ENCODE results near the gene WDTC1. TPM values are rescaled to one million over a fixed set of nuclear protein-coding genes. Genes with fewer than 3 reads are reported as not detected.

WDTC1 gene
- total RNA-seq, 1 donor from 2014 or later, result 18.2 TPM

DNA sequence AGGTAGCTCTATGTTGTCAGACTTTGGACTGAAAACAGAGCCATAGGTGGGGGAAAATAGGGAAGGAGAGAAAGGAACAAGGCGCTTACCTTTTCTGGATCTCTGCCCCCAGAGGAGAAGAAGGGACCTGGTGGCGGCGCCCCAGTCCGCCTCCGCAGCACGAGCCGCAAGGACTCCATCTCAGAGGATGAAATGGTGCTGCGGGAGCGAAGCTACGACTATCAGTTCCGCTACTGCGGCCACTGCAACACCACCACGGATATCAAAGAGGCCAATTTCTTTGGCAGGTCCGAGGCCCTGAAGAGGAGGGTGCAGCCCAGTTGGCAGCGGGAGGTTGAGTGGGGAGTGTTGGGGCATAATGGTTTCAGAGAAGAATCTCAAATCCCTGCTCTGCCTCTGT lies 69.1 kb downstream of the WDTC1 start:
- Mint-ChIP-seq H3K4me1 (ENCODE audit: low read depth, unreplicated experiment) (peaks cover 38% of the 10 kb centered on the region), H3K27ac (ENCODE audit: unreplicated experiment) (no peak overlapping the region), H3K36me3 (ENCODE audit: low read depth, unreplicated experiment) (peaks cover 5% of the 10 kb centered on the region), H3K27me3 (ENCODE audit: low read depth, unreplicated experiment) (no peaks in the 10 kb centered on the region), H3K9me3 (ENCODE audit: unreplicated experiment) (no peaks in the 10 kb centered on the region), H3K4me3 (ENCODE audit: unreplicated experiment) (no peak overlapping the region)
- H3K4me2 ChIP-seq (ENCODE audit: low read length), result no peak overlapping the region
- H3K27me3 ChIP-seq (ENCODE audit: insufficient read depth, low read length), result no peaks in the 10 kb centered on the region
- no peak overlapping the region for H2AFZ ChIP-seq (ENCODE audit: low read depth, low read length)
- no peaks in the 10 kb centered on the region for H3K9me3 ChIP-seq (ENCODE audit: insufficient read depth, low read depth, low read length)
- peaks cover 33% of the 10 kb centered on the region for H3K4me1 ChIP-seq (ENCODE audit: insufficient read depth, low read length)
- TF ChIP-seq, protein P1, sequence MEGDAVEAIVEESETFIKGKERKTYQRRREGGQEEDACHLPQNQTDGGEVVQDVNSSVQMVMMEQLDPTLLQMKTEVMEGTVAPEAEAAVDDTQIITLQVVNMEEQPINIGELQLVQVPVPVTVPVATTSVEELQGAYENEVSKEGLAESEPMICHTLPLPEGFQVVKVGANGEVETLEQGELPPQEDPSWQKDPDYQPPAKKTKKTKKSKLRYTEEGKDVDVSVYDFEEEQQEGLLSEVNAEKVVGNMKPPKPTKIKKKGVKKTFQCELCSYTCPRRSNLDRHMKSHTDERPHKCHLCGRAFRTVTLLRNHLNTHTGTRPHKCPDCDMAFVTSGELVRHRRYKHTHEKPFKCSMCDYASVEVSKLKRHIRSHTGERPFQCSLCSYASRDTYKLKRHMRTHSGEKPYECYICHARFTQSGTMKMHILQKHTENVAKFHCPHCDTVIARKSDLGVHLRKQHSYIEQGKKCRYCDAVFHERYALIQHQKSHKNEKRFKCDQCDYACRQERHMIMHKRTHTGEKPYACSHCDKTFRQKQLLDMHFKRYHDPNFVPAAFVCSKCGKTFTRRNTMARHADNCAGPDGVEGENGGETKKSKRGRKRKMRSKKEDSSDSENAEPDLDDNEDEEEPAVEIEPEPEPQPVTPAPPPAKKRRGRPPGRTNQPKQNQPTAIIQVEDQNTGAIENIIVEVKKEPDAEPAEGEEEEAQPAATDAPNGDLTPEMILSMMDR (IDR thresholded peaks at IDR 0.05; ENCODE audit: insufficient read depth, low read depth, low read length), result no peak
- TF ChIP-seq EZH2 (IDR thresholded peaks at IDR 0.05; ENCODE audit: insufficient read depth, low read length), result no peak
- no peaks in the 10 kb centered on the region for H4K20me1 ChIP-seq (ENCODE audit: insufficient read depth, low read length)
- H3K27ac ChIP-seq (ENCODE audit: low read depth, low read length), result no peak overlapping the region
- no peaks in the 10 kb centered on the region for H3K36me3 ChIP-seq (ENCODE audit: insufficient read depth, low read length)
- no peak overlapping the region for H3K9ac ChIP-seq (ENCODE audit: low read length)
- H3K79me2 ChIP-seq (ENCODE audit: insufficient read depth, low read length), result no peaks in the 10 kb centered on the region
- FAIRE-seq (no peak), DNase-seq (ENCODE audit: low read depth) (no peak)
- H3K4me3 ChIP-seq (ENCODE audit: insufficient read depth, low read depth, low read length), result no peak overlapping the region

DNA sequence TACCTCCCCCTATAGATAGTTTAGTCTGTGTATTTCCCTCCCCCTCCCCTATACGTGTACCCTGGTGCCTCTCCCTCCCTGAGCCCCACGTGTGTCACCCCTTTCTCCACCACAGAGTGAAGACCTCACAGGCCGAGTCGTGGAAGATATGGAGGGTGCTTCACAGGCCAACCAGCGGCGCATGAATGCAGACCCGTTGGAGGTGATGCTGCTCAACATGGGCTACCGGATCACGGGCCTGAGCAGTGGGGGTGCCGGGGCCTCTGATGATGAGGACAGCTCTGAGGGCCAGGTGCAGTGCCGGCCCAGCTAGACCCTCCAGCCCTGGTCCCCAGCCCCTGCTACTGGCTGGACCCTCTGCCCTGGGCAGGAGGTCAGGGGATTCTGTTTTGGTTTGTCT lies 71.6 kb downstream of the WDTC1 start:
- H4K20me1 ChIP-seq (ENCODE audit: insufficient read depth, low read length), result no peaks in the 10 kb centered on the region
- no peaks in the 10 kb centered on the region for H3K36me3 ChIP-seq (ENCODE audit: insufficient read depth, low read length)
- H3K9me3 ChIP-seq (ENCODE audit: insufficient read depth, low read depth, low read length), result no peaks in the 10 kb centered on the region
- Mint-ChIP-seq H3K27ac (ENCODE audit: unreplicated experiment) (no peak overlapping the region), H3K4me1 (ENCODE audit: low read depth, unreplicated experiment) (peaks cover 16% of the 10 kb centered on the region), H3K9me3 (ENCODE audit: unreplicated experiment) (no peaks in the 10 kb centered on the region), H3K4me3 (ENCODE audit: unreplicated experiment) (no peak overlapping the region), H3K36me3 (ENCODE audit: low read depth, unreplicated experiment) (peaks cover 5% of the 10 kb centered on the region), H3K27me3 (ENCODE audit: low read depth, unreplicated experiment) (no peaks in the 10 kb centered on the region)
- H3K9ac ChIP-seq (ENCODE audit: low read length), result no peak overlapping the region
- H3K79me2 ChIP-seq (ENCODE audit: insufficient read depth, low read length), result no peaks in the 10 kb centered on the region
- no peaks in the 10 kb centered on the region for H3K27me3 ChIP-seq (ENCODE audit: insufficient read depth, low read length)
- TF ChIP-seq EZH2 (IDR thresholded peaks at IDR 0.05; ENCODE audit: insufficient read depth, low read length), result no peak
- TF ChIP-seq, protein P1 (IDR thresholded peaks at IDR 0.05; ENCODE audit: insufficient read depth, low read depth, low read length), result no peak
- no peak for DNase-seq (ENCODE audit: low read depth)
- no peak overlapping the region for H3K4me3 ChIP-seq (ENCODE audit: insufficient read depth, low read depth, low read length)
- H3K27ac ChIP-seq (ENCODE audit: low read depth, low read length), result no peak overlapping the region
- H2AFZ ChIP-seq (ENCODE audit: low read depth, low read length), result no peak overlapping the region
- peaks cover 8% of the 10 kb centered on the region for H3K4me1 ChIP-seq (ENCODE audit: insufficient read depth, low read length)
- H3K4me2 ChIP-seq (ENCODE audit: low read length), result no peak overlapping the region
- FAIRE-seq, result no peak

DNA sequence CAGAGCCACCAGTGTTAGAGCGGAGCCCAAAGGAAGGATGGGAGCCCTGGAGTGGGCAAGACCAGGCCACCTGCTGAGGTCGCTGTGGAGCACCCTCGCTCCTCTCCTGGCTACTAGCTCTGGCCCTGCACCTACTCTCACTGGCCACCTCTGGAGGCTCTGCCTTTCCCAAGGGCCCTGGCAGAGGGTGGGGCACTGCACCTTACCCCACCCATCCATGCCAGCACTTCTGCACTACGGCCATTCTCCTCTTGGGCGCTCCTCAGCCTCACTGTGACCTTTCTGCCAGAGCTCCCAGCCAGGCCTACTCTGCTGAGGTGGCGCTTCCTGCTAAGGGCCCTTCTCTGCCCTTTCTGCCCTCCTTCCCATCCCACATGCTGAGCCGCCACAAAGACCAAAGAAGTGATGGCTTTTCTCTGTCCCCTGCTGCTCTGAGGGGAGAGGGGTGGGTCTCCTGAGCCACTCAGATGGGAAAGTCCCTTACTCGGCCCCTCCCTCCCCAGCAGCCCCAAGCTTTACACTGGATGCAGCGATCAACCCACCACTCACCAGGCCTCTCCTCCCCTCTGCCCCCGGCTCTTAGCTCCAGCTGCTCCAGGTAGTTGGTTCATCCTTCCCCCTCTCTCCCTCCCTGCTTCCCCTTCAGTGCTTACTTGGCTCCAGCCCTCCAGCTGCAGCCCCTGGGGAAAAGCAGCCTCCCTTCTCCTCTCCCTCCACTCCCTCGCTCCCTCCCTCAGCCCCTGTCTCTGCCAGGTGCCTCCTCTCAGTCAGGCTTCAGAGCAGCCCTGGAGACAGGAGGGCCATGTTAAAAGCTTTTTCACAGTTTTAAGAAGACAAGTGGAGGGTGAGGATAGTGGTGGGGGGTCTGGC lies 72.7 kb downstream of the WDTC1 start:
- no peaks in the 10 kb centered on the region for H3K27me3 Mint-ChIP-seq (ENCODE audit: low read depth, unreplicated experiment)
- H3K9me3 Mint-ChIP-seq (ENCODE audit: unreplicated experiment), result no peaks in the 10 kb centered on the region
- DNase-seq (ENCODE audit: low read depth) (no peak), FAIRE-seq (no peak)
- Histone ChIP-seq H3K79me2 (ENCODE audit: insufficient read depth, low read length) (no peaks in the 10 kb centered on the region), H3K4me1 (ENCODE audit: insufficient read depth, low read length) (no peaks in the 10 kb centered on the region), H3K4me3 (ENCODE audit: insufficient read depth, low read depth, low read length) (no peak overlapping the region), H2AFZ (ENCODE audit: low read depth, low read length) (no peak overlapping the region), H3K36me3 (ENCODE audit: insufficient read depth, low read length) (no peaks in the 10 kb centered on the region), H4K20me1 (ENCODE audit: insufficient read depth, low read length) (no peaks in the 10 kb centered on the region), H3K9ac (ENCODE audit: low read length) (no peak overlapping the region), H3K27ac (ENCODE audit: low read depth, low read length) (no peak overlapping the region), H3K9me3 (ENCODE audit: insufficient read depth, low read depth, low read length) (no peaks in the 10 kb centered on the region), H3K4me2 (ENCODE audit: low read length) (no peak overlapping the region), H3K27me3 (ENCODE audit: insufficient read depth, low read length) (no peaks in the 10 kb centered on the region)
- no peak overlapping the region for H3K27ac Mint-ChIP-seq (ENCODE audit: unreplicated experiment)
- H3K4me3 Mint-ChIP-seq (ENCODE audit: unreplicated experiment), result no peak overlapping the region
- H3K4me1 Mint-ChIP-seq (ENCODE audit: low read depth, unreplicated experiment), result peaks cover 5% of the 10 kb centered on the region
- TF ChIP-seq EZH2 (IDR thresholded peaks at IDR 0.05; ENCODE audit: insufficient read depth, low read length), result no peak
- TF ChIP-seq, protein P1 (IDR thresholded peaks at IDR 0.05; ENCODE audit: insufficient read depth, low read depth, low read length), result no peak
- H3K36me3 Mint-ChIP-seq (ENCODE audit: low read depth, unreplicated experiment), result peaks cover 3% of the 10 kb centered on the region
